Pons (tissue), 1 donor: ENCODE measurements around the gene LRRTM4.
"Not testable (repeated sequence)": the region's sequence is repeated elsewhere in the genome, so short reads cannot be mapped to it uniquely, and the experiment has no call there.

Experiments used
- DNase-seq: peaks from one replicate; pipeline ENCODE4 v3.0.0-alpha.2; 2016; ENCODE audit warnings: low spot score

Gene LRRTM4

GRCh38 chr2:76745605-76746004 is 776.6 kb downstream of the LRRTM4 start:
- no peak for DNase-seq

DNA sequence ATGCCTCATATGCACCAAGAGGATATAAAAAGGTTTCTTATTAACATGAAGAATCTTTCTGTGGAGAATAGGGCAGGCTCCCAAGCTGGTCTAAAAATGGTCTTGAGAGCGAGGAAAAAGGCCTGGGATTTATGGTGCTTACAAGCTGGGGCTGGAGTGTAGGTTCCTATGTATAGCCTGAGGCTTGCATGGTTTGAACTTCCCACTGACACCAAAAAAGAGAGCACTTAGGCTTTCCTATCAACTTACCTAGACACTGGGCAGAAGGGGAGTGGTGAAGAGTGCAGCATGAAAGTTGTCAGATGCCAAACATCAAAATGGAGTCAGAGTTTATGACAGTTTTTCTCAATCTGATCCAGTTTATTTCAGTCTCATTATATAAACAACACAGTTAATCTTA is 784.6 kb downstream of the LRRTM4 start:
- DNase-seq: no peak

DNA sequence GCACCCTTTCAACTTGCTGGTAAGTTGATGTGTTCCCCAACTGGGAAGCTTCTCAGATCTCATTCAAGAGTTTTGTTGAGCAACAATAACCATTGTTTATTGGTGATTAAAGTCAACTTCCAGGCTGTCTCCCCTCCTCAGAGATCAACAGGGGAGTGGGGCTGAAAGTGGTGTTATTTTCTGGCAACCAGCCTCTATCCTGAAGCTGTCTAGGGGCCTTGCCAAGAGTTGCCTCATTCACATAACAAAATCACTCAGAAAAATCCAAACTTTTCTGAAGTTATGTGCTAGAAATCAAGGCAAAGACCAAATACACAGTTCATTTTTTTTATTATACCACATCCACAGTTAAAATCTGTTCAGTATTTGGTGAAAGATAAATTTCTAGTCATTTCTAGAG is 788.4 kb downstream of the LRRTM4 start:
- no peak for DNase-seq

DNA sequence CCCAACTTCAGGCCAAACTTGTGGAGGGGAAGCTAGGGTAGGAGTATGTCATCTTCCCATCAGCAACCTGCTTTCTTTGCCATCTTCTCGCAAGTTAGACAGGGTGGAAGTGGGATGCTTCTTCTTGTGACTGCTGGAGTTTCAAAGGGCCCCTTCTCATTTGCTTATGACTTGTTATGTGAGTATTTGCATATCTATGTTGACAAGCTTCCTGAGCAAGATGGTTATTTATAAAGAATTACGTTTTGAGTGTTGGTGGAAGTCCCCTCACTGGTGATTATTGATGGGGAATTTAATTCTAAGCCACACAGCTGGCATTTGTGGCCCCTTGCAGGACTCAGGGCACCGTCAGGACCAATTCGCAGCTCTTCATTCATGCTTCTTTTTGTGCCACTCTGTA is 791.0 kb downstream of the LRRTM4 start:
- no peak for DNase-seq

DNA sequence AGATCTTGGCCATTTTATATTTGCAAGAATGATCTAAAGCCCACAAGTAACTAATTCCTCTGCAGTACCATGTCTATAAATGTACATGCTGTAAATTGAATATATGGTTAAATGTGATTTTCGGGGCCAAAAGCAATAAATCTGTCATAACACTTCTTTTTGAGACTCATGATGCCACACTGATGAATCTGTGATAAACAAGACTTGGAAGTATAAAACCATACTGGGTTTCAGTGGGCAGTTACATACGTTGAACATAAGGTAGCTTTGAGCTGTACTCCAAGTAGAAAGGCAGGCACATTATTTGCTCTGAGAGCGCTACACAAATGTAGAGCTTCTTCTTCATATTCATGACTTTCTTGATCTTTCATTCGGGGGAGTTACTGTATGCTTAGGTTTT is 792.2 kb downstream of the LRRTM4 start:
- no peak for DNase-seq

- no peak for DNase-seq
Observed at GRCh38 chr2:76721226-76721625, 801.0 kb downstream of the LRRTM4 start.

- no peak for DNase-seq
Observed at GRCh38 chr2:76713312-76713711, 808.9 kb downstream of the LRRTM4 start.

- DNase-seq: no peak
Observed at GRCh38 chr2:76711490-76711889, 810.7 kb downstream of the LRRTM4 start.

DNA sequence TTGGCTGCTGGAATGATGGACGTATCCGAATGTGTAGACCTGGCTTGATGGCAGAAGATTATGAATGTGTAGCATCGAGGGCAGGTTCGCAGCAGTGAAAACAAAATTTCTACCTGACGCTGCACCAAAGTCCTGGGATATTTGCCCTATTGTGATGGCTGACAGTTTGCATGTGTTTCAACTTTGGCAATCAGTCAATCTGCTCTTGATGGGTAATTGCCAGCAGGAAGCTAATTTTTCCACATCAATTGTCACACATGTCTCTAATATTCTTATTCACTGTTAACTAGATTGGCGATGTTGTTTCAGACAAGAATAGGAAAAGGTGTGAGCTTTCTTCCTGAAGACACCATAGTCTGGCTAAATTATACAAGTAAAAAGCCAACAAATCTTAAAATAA is 821.3 kb downstream of the LRRTM4 start:
- DNase-seq: no peak

- not testable (repeated sequence) for DNase-seq
Observed at GRCh38 chr2:76697998-76698713, 824.0 kb downstream of the LRRTM4 start.
